Frontal cortex (tissue), 4 donors: Measurements from ENCODE around the gene IL20. TPM values are rescaled to one million over a fixed set of nuclear protein-coding genes. Genes with fewer than 3 reads are reported as not detected.

Experiments
- DNase-seq, 2 donors: peaks; one replicate each; pipeline ENCODE4 v3.0.0; 2012; ENCODE audit warnings: low spot score in 2 of 2
- FAIRE-seq: peaks from 2 replicates; lab custom pipeline; 2012; peaks lifted over from hg19 to GRCh38; lab: Jason Lieb, UNC
- total RNA-seq: library from RNA; depleted of rRNA; stranded (reverse); fragments of >200 nt; gene quantifications from one replicate; pipeline ENCODE4 v1.2.3, GENCODE V29; 2014
- donor health status: control.
- donor health status: control.
- donor health status: control.

The IL20 gene
- total RNA-seq, 1 donor from 2014 or later: not detected

GRCh38 chr1:206916000-206916709 is 50.7 kb downstream of the IL20 start:
- no peak for DNase-seq
- no peak for FAIRE-seq

GRCh38 chr1:206918076-206918475 is 52.7 kb downstream of the IL20 start:
- no peak for FAIRE-seq
- DNase-seq: no peak

Other genes starting within 250 kb of the IL20 start
- gene DYRK3, start 230.1 kb upstream of the IL20 start, total RNA-seq: 14.7 TPM
- 7.3 TPM for gene MAPKAPK2, start 180.7 kb upstream of the IL20 start, total RNA-seq
- gene IL19, start 94.8 kb upstream of the IL20 start, total RNA-seq: not detected
- gene IL10, start 93.1 kb upstream of the IL20 start, total RNA-seq: 0.41 TPM
- under 0.01 TPM for gene IL24, start 31.8 kb downstream of the IL20 start, total RNA-seq
- gene FCMR, start 56.3 kb downstream of the IL20 start, total RNA-seq: under 0.01 TPM
- gene PIGR, start 80.8 kb downstream of the IL20 start, total RNA-seq: not detected
- gene FCAMR, start 104.8 kb downstream of the IL20 start, total RNA-seq: not detected
- gene C1orf116, start 167.1 kb downstream of the IL20 start, total RNA-seq: not detected
- gene YOD1, start 185.6 kb downstream of the IL20 start, total RNA-seq: 20.8 TPM
- 9.4 TPM for gene PFKFB2, start 187.7 kb downstream of the IL20 start, total RNA-seq
- gene C4BPB, start 223.2 kb downstream of the IL20 start, total RNA-seq: not detected
- not detected for gene C4BPA, start 238.6 kb downstream of the IL20 start, total RNA-seq